DOHH2 (cell line): ENCODE measurements around the gene ITGB8.

ENCODE experiments used
- H3F3A ChIP-seq: fragments of 200-600 bp; sonication (generic), shearing (Covaris generic); 2 replicates; pipeline ENCODE4 v1.6.0; 2016; ENCODE audit warnings: antibody characterized with exemption, mild to moderate bottlenecking; ENCODE audit not compliant: control insufficient read depth, insufficient read depth
- H3K27ac ChIP-seq: fragments of 200-600 bp; sonication (generic); 2 replicates; pipeline ENCODE4 v1.5.1; 2014; ENCODE audit warnings: low read depth, mild to moderate bottlenecking, low read length, moderate library complexity
- H3K27me3 ChIP-seq: fragments of 200-600 bp; sonication (generic); 2 replicates; pipeline ENCODE4 v1.6.1; 2014; ENCODE audit warnings: mild to moderate bottlenecking, low read length, mixed read lengths; ENCODE audit not compliant: control insufficient read depth
- H3K36me3 ChIP-seq: fragments of 200-600 bp; sonication (generic); 2 replicates; pipeline ENCODE4 v1.6.1; 2014; ENCODE audit warnings: mild to moderate bottlenecking, low read length, moderate library complexity, mixed read lengths; ENCODE audit not compliant: control insufficient read depth
- H3K4me1 ChIP-seq: fragments of 200-600 bp; sonication (generic); 2 replicates; pipeline ENCODE4 v1.6.1; 2014; ENCODE audit warnings: mild to moderate bottlenecking, low read length, mixed read lengths; ENCODE audit not compliant: control insufficient read depth
- H3K4me2 ChIP-seq: fragments of 200-600 bp; sonication (generic); 2 replicates; pipeline ENCODE4 v1.6.0; 2014; ENCODE audit warnings: mild to moderate bottlenecking, low read length, moderate library complexity
- H3K4me3 ChIP-seq: fragments of 200-600 bp; sonication (generic); 2 replicates; pipeline ENCODE4 v1.5.1; 2014; ENCODE audit warnings: mild to moderate bottlenecking, low read length, mixed read lengths
- H3K79me2 ChIP-seq: fragments of 200-600 bp; sonication (generic); 2 replicates; pipeline ENCODE4 v1.6.1; 2014; ENCODE audit warnings: mild to moderate bottlenecking, low read length, mixed read lengths; ENCODE audit not compliant: control insufficient read depth
- H3K9me2 ChIP-seq: fragments of 200-600 bp; sonication (generic); replicated peaks from 2 replicates; pipeline ENCODE4 v1.6.1; 2014; ENCODE audit warnings: mild to moderate bottlenecking, low read length, mixed read lengths; ENCODE audit not compliant: control insufficient read depth
- H3K9me3 ChIP-seq: fragments of 200-600 bp; sonication (generic); 2 replicates; pipeline ENCODE4 v1.6.1; 2014; ENCODE audit warnings: antibody characterized with exemption, low read length, mixed read lengths; ENCODE audit not compliant: control insufficient read depth, insufficient read depth
- H4K20me1 ChIP-seq: fragments of 200-600 bp; sonication (generic); 2 replicates; pipeline ENCODE4 v1.6.0; 2014; ENCODE audit warnings: low read depth, mild to moderate bottlenecking, antibody characterized with exemption, low read length, moderate library complexity; ENCODE audit not compliant: control insufficient read depth, insufficient read depth
- CTCF ChIP-seq: fragments of 200-600 bp; sonication (generic); IDR thresholded peaks from one replicate; pipeline ENCODE4 v1.5.1; 2014; ENCODE audit warnings: antibody characterized with exemption, mild to moderate bottlenecking, low read depth, low read length; ENCODE audit not compliant: poor library complexity, severe bottlenecking
- EZH2phosphoT487 ChIP-seq: fragments of 200-600 bp; sonication (generic); IDR thresholded peaks from 2 replicates; pipeline ENCODE4 v1.6.1; 2017; ENCODE audit warnings: borderline replicate concordance, mild to moderate bottlenecking, antibody characterized with exemption, low read length, moderate library complexity, mixed read lengths

ITGB8 gene

DNA sequence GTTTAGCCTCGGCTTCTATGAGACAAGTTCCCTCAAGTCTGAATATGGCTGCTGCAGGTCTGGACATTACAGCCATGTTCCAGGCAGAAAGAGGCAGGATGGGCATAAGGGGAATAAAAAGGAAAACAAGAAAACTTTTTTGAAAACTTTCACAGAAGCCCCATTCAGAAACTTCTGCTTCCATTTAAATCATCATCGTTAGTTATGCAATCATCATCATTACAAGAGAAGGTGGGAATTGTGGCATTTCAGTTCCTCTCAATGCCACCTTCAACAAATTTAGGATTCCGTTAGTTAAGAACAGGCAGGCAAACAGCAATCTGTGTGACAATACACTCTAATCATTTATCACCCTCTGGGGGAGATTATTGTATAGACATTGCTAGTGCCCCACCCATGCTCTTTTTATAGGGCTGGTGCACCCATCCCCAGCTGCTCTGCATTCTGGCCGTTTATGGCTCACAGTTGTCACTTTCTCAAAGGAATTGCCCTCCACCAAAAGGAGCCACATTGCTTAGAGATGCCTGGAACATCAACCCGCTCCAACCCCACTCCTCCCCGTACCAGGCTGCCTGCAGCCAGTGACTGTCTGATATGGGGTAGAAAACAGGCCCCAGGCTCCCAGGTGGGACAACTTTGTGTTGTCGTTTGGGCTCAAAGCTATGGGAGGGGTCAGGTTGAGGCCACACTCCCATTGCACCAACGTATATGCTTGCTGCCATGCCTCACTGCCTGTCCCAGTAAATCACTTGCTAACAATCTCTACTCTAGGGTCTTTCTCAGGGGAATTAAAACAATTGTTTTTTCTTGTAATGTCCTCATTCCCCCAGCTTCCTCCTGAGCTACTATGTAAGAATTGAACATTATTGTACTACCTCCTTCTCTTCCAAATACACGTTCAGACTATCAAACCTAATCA lies 24.2 kb downstream of the ITGB8 start:
- H3K4me3 ChIP-seq, result no peak overlapping the region
- no peaks in the 10 kb centered on the region for H3K79me2 ChIP-seq
- no peak overlapping the region for H3K4me2 ChIP-seq
- no peaks in the 10 kb centered on the region for H3K36me3 ChIP-seq
- H3K27ac ChIP-seq, result no peak overlapping the region
- no peaks in the 10 kb centered on the region for H3K9me3 ChIP-seq
- H3F3A ChIP-seq, result no peaks in the 10 kb centered on the region
- no peaks in the 10 kb centered on the region for H3K4me1 ChIP-seq
- TF ChIP-seq CTCF (no peak), EZH2phosphoT487 (no peak)
- no peaks in the 10 kb centered on the region for H4K20me1 ChIP-seq
- H3K27me3 ChIP-seq, result no peaks in the 10 kb centered on the region
- H3K9me2 ChIP-seq, result no peaks in the 10 kb centered on the region

- Histone ChIP-seq H3K4me3 (no peak overlapping the region), H3K9me3 (no peaks in the 10 kb centered on the region), H3K27ac (no peak overlapping the region), H3K27me3 (no peaks in the 10 kb centered on the region), H3K36me3 (no peaks in the 10 kb centered on the region), H3F3A (no peaks in the 10 kb centered on the region), H3K79me2 (no peaks in the 10 kb centered on the region), H3K4me1 (no peaks in the 10 kb centered on the region), H3K9me2 (no peaks in the 10 kb centered on the region), H3K4me2 (no peak overlapping the region), H4K20me1 (no peaks in the 10 kb centered on the region)
- TF ChIP-seq EZH2phosphoT487 (no peak), CTCF (no peak)
Measured at GRCh38 chr7:20358106-20358505, 27.4 kb downstream of the ITGB8 start.

DNA sequence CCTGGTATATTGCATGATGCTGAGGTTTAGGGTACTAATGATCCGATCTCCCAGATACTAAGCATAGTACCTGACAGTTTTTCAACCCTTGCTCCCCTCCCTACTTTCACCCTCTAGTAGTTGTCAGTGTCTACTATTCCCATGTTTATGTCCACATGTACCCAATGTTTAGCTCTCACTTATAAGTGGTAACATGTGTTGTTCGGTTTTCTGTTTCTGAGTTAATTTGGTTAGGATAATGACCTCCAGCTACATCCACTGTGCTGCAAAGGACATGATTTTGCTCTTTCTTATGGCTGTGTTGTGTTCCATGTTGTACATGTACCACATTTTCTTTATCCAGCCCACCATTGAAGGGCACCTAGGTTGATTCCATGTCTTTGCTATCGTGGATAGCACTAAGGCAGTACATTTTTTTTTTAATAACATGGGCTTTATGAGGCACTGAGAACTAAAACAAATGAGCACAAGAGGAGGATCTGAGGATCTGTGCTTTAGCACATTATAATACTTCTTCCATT lies 28.1 kb downstream of the ITGB8 start:
- H3K79me2 ChIP-seq, result no peaks in the 10 kb centered on the region
- TF ChIP-seq EZH2phosphoT487 (no peak), CTCF (no peak)
- no peaks in the 10 kb centered on the region for H3K9me3 ChIP-seq
- H3K4me1 ChIP-seq, result no peaks in the 10 kb centered on the region
- H3K36me3 ChIP-seq, result no peaks in the 10 kb centered on the region
- H3K9me2 ChIP-seq, result no peaks in the 10 kb centered on the region
- no peak overlapping the region for H3K4me2 ChIP-seq
- H3F3A ChIP-seq, result no peaks in the 10 kb centered on the region
- no peaks in the 10 kb centered on the region for H3K27me3 ChIP-seq
- no peaks in the 10 kb centered on the region for H4K20me1 ChIP-seq
- H3K27ac ChIP-seq, result no peak overlapping the region
- no peak overlapping the region for H3K4me3 ChIP-seq
